OCI-LY1 (cell line): ENCODE data around the gene ABHD16A.

Source experiments
- H2AFZ ChIP-seq: fragments of 200-600 bp; sonication (generic), shearing (Covaris generic); 2 replicates; pipeline ENCODE4 v1.6.0; 2014; ENCODE audit warnings: antibody characterized with exemption, mild to moderate bottlenecking, low read length
- H3F3A ChIP-seq: fragments of 200-600 bp; sonication (generic), shearing (Covaris generic); 2 replicates; pipeline ENCODE4 v1.6.0; 2014; ENCODE audit warnings: mild to moderate bottlenecking, antibody characterized with exemption, low read length, moderate library complexity; ENCODE audit not compliant: insufficient read depth
- H3K27ac ChIP-seq: fragments of 200-600 bp; sonication (generic); 2 replicates; pipeline ENCODE4 v1.5.1; 2014; ENCODE audit warnings: low read length, mixed run types, mild to moderate bottlenecking, low read depth; ENCODE audit not compliant: poor library complexity, severe bottlenecking
- H3K27me3 ChIP-seq: fragments of 200-600 bp; sonication (generic); 2 replicates; pipeline ENCODE4 v1.6.0; 2014; ENCODE audit warnings: antibody characterized with exemption, mild to moderate bottlenecking, low read length, moderate library complexity; ENCODE audit not compliant: insufficient read depth
- H3K36me3 ChIP-seq: fragments of 200-600 bp; sonication (generic); 2 replicates; pipeline ENCODE4 v1.6.1; 2014; ENCODE audit warnings: mild to moderate bottlenecking, antibody characterized with exemption, low read length, moderate library complexity, mixed read lengths; ENCODE audit not compliant: insufficient read depth
- H3K4me1 ChIP-seq: fragments of 200-600 bp; sonication (generic); 2 replicates; pipeline ENCODE4 v1.5.1; 2014; ENCODE audit warnings: mild to moderate bottlenecking, low read length, moderate library complexity; ENCODE audit not compliant: insufficient read depth, severe bottlenecking
- H3K4me2 ChIP-seq: fragments of 200-600 bp; sonication (generic), shearing (Covaris generic); 2 replicates; pipeline ENCODE4 v1.6.1; 2014; ENCODE audit warnings: low read length
- H3K4me3 ChIP-seq: fragments of 200-600 bp; sonication (generic); 2 replicates; pipeline ENCODE4 v1.5.1; 2014; ENCODE audit warnings: low read length, low read depth, mild to moderate bottlenecking, mixed read lengths; ENCODE audit not compliant: poor library complexity, severe bottlenecking
- H3K79me2 ChIP-seq: fragments of 200-600 bp; shearing (Covaris generic); 2 replicates; pipeline ENCODE4 v1.6.1; 2016; ENCODE audit warnings: mixed run types, low read length, mixed read lengths; ENCODE audit not compliant: insufficient read depth
- H3K9ac ChIP-seq: fragments of 200-600 bp; sonication (generic), shearing (Covaris generic); 2 replicates; pipeline ENCODE4 v1.6.1; 2014; ENCODE audit warnings: mild to moderate bottlenecking, low read length, mixed read lengths
- H3K9me2 ChIP-seq: fragments of 200-600 bp; sonication (generic), shearing (Covaris generic); 2 replicates; pipeline ENCODE4 v1.6.1; 2014; ENCODE audit warnings: low read depth, mild to moderate bottlenecking, low read length, mixed read lengths
- H3K9me3 ChIP-seq: fragments of 200-600 bp; shearing (Covaris generic); 2 replicates; pipeline ENCODE4 v1.6.1; 2014; ENCODE audit warnings: low read length, mixed read lengths
- H4K20me1 ChIP-seq: fragments of 200-600 bp; sonication (generic), shearing (Covaris generic); 2 replicates; pipeline ENCODE4 v1.6.0; 2016; ENCODE audit warnings: mild to moderate bottlenecking, low read length; ENCODE audit not compliant: insufficient read depth
- EZH2 ChIP-seq: fragments of 200-600 bp; sonication (generic), shearing (Covaris generic); IDR thresholded peaks from 2 replicates; pipeline ENCODE4 v1.8.0; 2017; ENCODE audit warnings: borderline replicate concordance, mixed run types, mild to moderate bottlenecking, antibody characterized with exemption, low read length, moderate library complexity, mixed read lengths
- TF ChIP-seq, protein P1 (sequence below): fragments of 200-600 bp; sonication (generic), shearing (Covaris generic); IDR thresholded peaks from 2 replicates; pipeline ENCODE4 v1.5.1; 2017; ENCODE audit warnings: mild to moderate bottlenecking, antibody characterized with exemption, low read length, moderate library complexity, mixed read lengths

Gene ABHD16A

DNA sequence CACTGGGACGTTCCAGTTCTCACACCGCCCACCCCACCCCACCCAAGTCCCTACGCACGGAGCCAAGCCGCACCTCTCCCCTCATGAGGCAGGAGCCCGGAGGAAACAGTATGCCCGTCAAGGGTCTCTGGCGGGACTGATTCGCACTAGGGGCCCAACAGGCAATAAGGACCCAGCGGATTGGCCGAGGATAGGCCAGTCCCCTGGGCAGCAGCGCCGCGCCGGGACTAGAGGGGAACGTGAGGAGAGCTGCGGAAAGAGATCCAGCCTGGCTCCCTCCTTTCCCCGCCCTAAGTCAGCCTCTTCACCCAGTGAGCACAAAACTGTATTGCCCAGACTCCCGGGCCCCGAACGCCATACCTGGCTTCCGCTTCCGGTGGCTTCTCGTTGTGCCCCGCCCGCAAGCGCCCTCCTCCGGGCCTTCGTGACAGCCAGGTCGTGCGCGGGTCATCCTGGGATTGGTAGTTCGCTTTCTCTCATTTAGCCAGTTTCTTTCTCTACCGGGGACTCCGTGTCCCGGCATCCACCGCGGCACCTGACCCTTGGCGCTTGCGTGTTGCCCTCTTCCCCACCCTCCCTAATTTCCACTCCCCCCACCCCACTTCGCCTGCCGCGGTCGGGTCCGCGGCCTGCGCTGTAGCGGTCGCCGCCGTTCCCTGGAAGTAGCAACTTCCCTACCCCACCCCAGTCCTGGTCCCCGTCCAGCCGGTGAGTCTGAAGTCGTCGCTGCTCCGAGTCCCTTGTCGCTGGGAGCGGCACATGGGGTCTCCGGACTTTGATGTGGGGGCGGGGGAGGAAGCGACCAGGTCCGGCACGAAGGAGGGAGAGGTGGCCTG, 37.4 kb downstream of the ABHD16A start, which contains the start of gene CSNK2B:
TSS of gene CSNK2B (plus strand) at position 580 of the 836 bp plus-strand sequence. CDS start 752 bp downstream, outside the sequence.
- no peaks in the 10 kb centered on the region for H4K20me1 ChIP-seq
- no peak within 1 kb of the TSS for H2AFZ ChIP-seq
- H3F3A ChIP-seq, result no peaks in the 10 kb centered on the region
- TF ChIP-seq EZH2, result no peak
- TF ChIP-seq, protein P1, sequence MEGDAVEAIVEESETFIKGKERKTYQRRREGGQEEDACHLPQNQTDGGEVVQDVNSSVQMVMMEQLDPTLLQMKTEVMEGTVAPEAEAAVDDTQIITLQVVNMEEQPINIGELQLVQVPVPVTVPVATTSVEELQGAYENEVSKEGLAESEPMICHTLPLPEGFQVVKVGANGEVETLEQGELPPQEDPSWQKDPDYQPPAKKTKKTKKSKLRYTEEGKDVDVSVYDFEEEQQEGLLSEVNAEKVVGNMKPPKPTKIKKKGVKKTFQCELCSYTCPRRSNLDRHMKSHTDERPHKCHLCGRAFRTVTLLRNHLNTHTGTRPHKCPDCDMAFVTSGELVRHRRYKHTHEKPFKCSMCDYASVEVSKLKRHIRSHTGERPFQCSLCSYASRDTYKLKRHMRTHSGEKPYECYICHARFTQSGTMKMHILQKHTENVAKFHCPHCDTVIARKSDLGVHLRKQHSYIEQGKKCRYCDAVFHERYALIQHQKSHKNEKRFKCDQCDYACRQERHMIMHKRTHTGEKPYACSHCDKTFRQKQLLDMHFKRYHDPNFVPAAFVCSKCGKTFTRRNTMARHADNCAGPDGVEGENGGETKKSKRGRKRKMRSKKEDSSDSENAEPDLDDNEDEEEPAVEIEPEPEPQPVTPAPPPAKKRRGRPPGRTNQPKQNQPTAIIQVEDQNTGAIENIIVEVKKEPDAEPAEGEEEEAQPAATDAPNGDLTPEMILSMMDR, result no peak
- H3K79me2 ChIP-seq, result peaks cover 21% of the 10 kb centered on the region
- peaks cover 42% of the 10 kb centered on the region for H3K4me1 ChIP-seq
- peak within 1 kb of the TSS; percentile 100 for H3K4me3 ChIP-seq
- H3K36me3 ChIP-seq, result peaks cover 64% of the 10 kb centered on the region
- H3K9me3 ChIP-seq, result no peaks in the 10 kb centered on the region
- no peaks in the 10 kb centered on the region for H3K9me2 ChIP-seq
- no peaks in the 10 kb centered on the region for H3K27me3 ChIP-seq
- peak within 1 kb of the TSS; percentile 99 for H3K9ac ChIP-seq
- peak within 1 kb of the TSS; percentile 99 for H3K4me2 ChIP-seq
- H3K27ac ChIP-seq, result peak within 1 kb of the TSS; percentile 97

DNA sequence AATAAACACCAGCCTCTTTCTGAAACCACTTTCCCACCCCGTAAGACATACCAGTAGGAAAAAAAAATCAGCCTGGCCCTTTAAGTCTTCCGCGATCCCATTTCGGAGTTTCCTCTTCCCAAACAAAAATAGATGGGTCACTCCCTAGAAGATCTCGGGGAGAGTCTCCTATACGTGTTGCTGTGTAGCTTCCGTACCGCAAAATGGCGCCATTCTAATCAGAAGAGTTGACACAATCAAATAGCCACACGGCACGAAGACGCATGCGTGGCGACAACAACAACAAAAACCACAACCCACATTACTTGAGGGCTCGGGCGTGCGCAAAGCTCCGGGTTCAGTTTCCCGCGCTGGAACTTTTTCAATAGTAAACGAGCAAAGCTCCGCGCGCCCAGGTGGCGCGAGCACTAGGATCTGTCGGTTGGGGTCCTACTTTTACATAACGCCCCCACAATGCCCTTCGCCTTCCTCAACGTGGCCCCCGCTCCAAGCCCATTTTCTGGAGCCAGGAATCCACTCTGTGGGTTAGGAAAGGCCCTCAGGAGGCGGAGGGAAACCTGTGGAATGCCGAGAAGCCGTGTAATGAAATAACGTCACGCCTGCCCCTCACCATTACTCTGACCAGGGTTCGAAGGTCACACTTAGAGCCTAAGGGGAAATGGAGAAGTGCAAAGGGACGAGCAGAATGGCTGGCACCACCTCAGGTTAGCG, 38.2 kb downstream of the ABHD16A start, which contains the start of gene GPANK1:
TSS of gene GPANK1 (minus strand) at position 208 of the 711 bp plus-strand sequence. CDS start 519 bp downstream, outside the sequence.
- H3K4me3 ChIP-seq, result peak within 1 kb of the TSS; percentile 100
- H3F3A ChIP-seq, result no peaks in the 10 kb centered on the region
- peak within 1 kb of the TSS; percentile 82 for H3K4me2 ChIP-seq
- TF ChIP-seq EZH2, result no peak
- TF ChIP-seq, protein P1, result no peak
- no peaks in the 10 kb centered on the region for H3K9me3 ChIP-seq
- no peak within 1 kb of the TSS for H2AFZ ChIP-seq
- H4K20me1 ChIP-seq, result no peaks in the 10 kb centered on the region
- peaks cover 26% of the 10 kb centered on the region for H3K79me2 ChIP-seq
- H3K36me3 ChIP-seq, result peaks cover 56% of the 10 kb centered on the region
- no peaks in the 10 kb centered on the region for H3K9me2 ChIP-seq
- H3K4me1 ChIP-seq, result peaks cover 45% of the 10 kb centered on the region
- H3K27me3 ChIP-seq, result no peaks in the 10 kb centered on the region
- peak within 1 kb of the TSS; percentile 92 for H3K9ac ChIP-seq
- H3K27ac ChIP-seq, result peak within 1 kb of the TSS; percentile 97

DNA sequence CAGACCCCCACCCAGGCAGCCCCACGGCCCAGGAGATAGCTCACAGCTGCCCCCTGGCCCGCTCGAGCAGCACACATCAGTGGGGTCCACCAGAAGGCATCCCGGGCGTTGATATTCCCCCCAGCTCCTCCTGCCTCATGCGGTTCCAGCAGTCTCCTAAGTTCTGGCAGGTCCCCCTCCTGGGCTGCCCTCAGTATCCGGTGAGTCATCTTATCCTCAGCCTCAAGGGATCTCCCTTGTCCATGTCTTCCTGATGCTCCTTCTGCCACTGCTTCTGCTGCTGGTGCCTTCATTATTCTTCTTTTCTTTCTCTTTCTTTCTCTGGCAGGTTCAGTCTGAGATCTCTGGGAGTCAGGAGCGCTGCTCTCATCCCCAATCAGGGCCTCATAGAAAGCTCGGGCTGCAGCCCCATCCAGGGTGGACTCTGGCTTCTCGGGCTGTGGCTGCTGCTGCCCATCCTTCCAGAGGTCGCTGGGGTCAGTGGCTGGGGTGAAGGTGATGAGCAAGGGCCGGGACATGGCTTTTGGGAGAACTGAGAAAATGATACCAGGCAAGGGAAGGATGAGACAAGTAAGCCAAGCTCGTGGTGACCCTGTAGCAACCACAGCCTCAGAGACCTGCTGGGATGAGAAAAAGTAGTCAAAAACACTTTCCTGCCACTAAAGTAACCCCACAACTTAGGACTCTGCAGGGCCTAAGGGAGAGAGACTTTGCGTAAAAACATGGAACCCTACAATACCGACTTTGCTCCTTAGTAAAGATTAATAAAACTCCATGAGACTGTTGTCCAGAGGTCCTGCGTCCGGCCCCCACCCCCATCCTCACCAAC, 38.9 kb downstream of the ABHD16A start:
- Histone ChIP-seq H3K27ac (peak overlapping the region; percentile 97), H3K27me3 (no peaks in the 10 kb centered on the region), H2AFZ (no peak overlapping the region), H4K20me1 (no peaks in the 10 kb centered on the region), H3K4me2 (peak overlapping the region; percentile 82), H3F3A (no peaks in the 10 kb centered on the region), H3K4me3 (peak overlapping the region; percentile 100), H3K4me1 (peaks cover 53% of the 10 kb centered on the region), H3K36me3 (peaks cover 49% of the 10 kb centered on the region), H3K79me2 (peaks cover 28% of the 10 kb centered on the region), H3K9me2 (no peaks in the 10 kb centered on the region), H3K9ac (peak overlapping the region; percentile 92), H3K9me3 (no peaks in the 10 kb centered on the region)
- TF ChIP-seq EZH2, result no peak
- TF ChIP-seq, protein P1, result peak; percentile 31
